ENCODE results near the gene CD151. TPM values are rescaled to one million over a fixed set of nuclear protein-coding genes. Genes with fewer than 3 reads are reported as not detected.

CD151 gene
- total RNA-seq, 2 experiments from 2014 or later = 0.28 to 0.84 TPM

DNA sequence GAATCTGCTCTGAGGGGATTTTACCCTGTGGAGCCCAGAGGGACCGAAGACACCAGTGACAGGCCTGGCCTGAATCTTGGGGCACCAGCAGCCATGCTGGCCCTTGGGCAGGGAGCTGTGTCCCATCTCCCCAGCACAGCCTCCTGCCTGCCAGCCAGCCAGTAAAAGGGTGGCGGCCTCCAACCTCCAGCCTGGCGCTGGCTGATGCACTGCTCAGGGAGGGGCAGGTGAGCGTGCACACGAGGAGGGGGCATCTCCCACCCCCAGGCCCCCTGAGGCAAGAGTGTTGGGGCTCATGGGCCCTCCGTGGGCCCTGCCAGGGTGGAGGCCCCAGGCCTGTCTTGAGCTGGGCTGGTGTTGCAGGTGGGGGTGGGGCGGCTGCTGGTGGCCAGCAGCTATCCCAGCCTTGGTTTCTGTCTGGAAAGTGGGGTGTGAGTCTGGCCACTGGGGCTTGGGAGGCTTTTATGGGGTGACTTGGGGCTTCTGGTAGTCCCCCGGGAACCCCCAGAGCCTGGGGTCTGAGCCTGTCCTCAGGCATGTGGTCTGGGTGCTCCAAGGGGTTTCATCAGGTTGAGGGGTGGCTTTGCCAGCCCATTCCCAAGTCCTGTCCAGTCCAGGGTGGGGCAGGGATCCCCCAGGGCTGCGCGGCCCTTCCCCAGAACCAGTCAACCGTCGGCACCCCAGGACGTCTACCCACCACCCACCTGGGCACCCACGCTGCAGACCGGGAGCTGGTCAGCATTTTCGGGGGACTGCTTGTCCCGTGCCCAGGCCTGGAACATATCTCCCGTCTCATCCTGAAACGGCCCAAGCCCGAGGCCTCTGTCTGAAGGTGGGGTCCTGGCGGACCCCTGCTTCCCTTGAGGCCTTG, 27.7 kb downstream of the CD151 start:
- BruUV-seq (replicated peaks) = no TSS peak
- no peak overlapping the region for H3K27ac ChIP-seq (ENCODE audit: low read depth, low read length, poor library complexity, severe bottlenecking)
- H3K4me3 ChIP-seq (ENCODE audit: low read depth, low read length, poor library complexity, severe bottlenecking) = no peak overlapping the region
- H3K4me2 ChIP-seq (ENCODE audit: low read length) = no peak overlapping the region
- intact Hi-C loops (cut with micrococcal nuclease; ENCODE audit: unreplicated experiment) = no loop called here
- no peaks in the 10 kb centered on the region for H3K9me2 ChIP-seq (ENCODE audit: insufficient read depth, low read length)
- CTCF ChIA-PET (ENCODE audit: unreplicated experiment) = no interaction called here
- no peaks in the 10 kb centered on the region for H4K20me1 ChIP-seq (ENCODE audit: insufficient read depth, low read length)
- TF ChIP-seq, protein P1, sequence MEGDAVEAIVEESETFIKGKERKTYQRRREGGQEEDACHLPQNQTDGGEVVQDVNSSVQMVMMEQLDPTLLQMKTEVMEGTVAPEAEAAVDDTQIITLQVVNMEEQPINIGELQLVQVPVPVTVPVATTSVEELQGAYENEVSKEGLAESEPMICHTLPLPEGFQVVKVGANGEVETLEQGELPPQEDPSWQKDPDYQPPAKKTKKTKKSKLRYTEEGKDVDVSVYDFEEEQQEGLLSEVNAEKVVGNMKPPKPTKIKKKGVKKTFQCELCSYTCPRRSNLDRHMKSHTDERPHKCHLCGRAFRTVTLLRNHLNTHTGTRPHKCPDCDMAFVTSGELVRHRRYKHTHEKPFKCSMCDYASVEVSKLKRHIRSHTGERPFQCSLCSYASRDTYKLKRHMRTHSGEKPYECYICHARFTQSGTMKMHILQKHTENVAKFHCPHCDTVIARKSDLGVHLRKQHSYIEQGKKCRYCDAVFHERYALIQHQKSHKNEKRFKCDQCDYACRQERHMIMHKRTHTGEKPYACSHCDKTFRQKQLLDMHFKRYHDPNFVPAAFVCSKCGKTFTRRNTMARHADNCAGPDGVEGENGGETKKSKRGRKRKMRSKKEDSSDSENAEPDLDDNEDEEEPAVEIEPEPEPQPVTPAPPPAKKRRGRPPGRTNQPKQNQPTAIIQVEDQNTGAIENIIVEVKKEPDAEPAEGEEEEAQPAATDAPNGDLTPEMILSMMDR (conservative IDR thresholded peaks at IDR 0.05; ENCODE audit: low read length) = no peak
- TF ChIP-seq EZH2phosphoT487 (IDR thresholded peaks at IDR 0.05; ENCODE audit: borderline replicate concordance, low read depth, low read length) = no peak
- no peak overlapping the region for H2AFZ ChIP-seq (ENCODE audit: low read length)
- POLR2A ChIA-PET = no interaction called here
- no peaks in the 10 kb centered on the region for H3K36me3 ChIP-seq (ENCODE audit: insufficient read depth, low read length)
- H3K9me3 ChIP-seq (ENCODE audit: low read length) = no peaks in the 10 kb centered on the region
- no peaks in the 10 kb centered on the region for H3K79me2 ChIP-seq (ENCODE audit: insufficient read depth, low read depth, low read length)
- H3K4me1 ChIP-seq (ENCODE audit: insufficient read depth, low read length, poor library complexity, severe bottlenecking) = peaks cover 5% of the 10 kb centered on the region
- no peak for DNase-seq (ENCODE audit: low spot score)

DNA sequence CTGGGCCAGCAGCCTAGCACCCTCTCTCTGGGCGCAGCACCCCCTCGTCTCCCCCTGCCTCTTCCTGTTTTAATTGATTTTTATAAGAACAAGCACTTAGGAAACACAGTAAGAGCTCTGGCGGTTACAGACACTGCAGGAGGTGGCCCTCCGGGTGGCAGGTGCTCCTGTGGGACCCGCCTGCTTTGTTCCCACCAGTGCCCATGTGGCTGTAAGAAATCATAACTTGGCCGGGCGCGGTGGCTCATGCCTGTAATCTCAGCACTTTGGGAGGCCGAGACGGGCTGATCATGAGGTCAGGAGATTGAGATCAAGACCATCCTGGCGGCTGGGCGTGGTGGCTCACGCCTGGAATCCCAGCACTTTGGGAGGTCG, 28.3 kb downstream of the CD151 start:
- H3K27ac ChIP-seq (ENCODE audit: low read depth, low read length, poor library complexity, severe bottlenecking) = no peak overlapping the region
- no peak for TF ChIP-seq EZH2phosphoT487 (IDR thresholded peaks at IDR 0.05; ENCODE audit: borderline replicate concordance, low read depth, low read length)
- TF ChIP-seq, protein P1 (conservative IDR thresholded peaks at IDR 0.05; ENCODE audit: low read length) = no peak
- BruUV-seq (replicated peaks) = no TSS peak
- DNase-seq (ENCODE audit: low spot score) = no peak
- H3K4me3 ChIP-seq (ENCODE audit: low read depth, low read length, poor library complexity, severe bottlenecking) = no peak overlapping the region
- H3K36me3 ChIP-seq (ENCODE audit: insufficient read depth, low read length) = no peaks in the 10 kb centered on the region
- peaks cover 5% of the 10 kb centered on the region for H3K4me1 ChIP-seq (ENCODE audit: insufficient read depth, low read length, poor library complexity, severe bottlenecking)
- H3K9me3 ChIP-seq (ENCODE audit: low read length) = no peaks in the 10 kb centered on the region
- no peaks in the 10 kb centered on the region for H4K20me1 ChIP-seq (ENCODE audit: insufficient read depth, low read length)
- H3K9me2 ChIP-seq (ENCODE audit: insufficient read depth, low read length) = no peaks in the 10 kb centered on the region
- no peak overlapping the region for H3K4me2 ChIP-seq (ENCODE audit: low read length)
- ChIA-PET POLR2A (no interaction called here), CTCF (ENCODE audit: unreplicated experiment) (no interaction called here)
- intact Hi-C loops (cut with micrococcal nuclease; ENCODE audit: unreplicated experiment) = no loop called here
- no peak overlapping the region for H2AFZ ChIP-seq (ENCODE audit: low read length)
- no peaks in the 10 kb centered on the region for H3K79me2 ChIP-seq (ENCODE audit: insufficient read depth, low read depth, low read length)

DNA sequence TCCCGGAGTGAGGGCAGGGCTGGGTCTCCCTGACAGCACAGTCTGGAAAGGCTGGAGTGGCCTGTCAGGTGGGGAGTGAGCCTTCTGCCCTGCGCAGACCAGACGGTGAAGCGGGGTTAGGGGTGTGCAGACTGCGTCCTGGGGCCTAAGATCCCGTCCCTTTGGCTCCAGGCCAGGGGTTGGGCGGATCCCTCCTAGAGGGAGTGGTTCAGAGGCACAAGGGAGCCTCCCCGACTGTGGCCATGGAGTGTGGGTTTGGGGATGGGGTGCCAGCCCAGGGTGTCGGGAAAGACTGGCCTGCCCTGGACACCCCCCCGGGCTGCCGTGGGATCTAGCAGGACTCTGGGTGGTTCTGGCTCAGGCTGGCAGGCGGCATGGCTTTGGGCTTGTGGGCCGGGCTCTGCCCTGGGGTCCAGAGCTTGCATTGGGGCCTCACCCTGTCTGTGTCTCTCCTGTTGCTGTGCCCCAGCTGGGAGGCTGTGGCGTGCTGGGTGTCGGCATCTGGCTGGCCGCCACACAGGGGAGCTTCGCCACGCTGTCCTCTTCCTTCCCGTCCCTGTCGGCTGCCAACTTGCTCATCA, 29.4 kb downstream of the CD151 start:
- H3K79me2 ChIP-seq (ENCODE audit: insufficient read depth, low read depth, low read length) = no peaks in the 10 kb centered on the region
- DNase-seq (ENCODE audit: low spot score) = no peak
- no peaks in the 10 kb centered on the region for H3K9me3 ChIP-seq (ENCODE audit: low read length)
- H2AFZ ChIP-seq (ENCODE audit: low read length) = no peak overlapping the region
- no peak overlapping the region for H3K27ac ChIP-seq (ENCODE audit: low read depth, low read length, poor library complexity, severe bottlenecking)
- no peaks in the 10 kb centered on the region for H4K20me1 ChIP-seq (ENCODE audit: insufficient read depth, low read length)
- no peaks in the 10 kb centered on the region for H3K4me1 ChIP-seq (ENCODE audit: insufficient read depth, low read length, poor library complexity, severe bottlenecking)
- no TSS peak for BruUV-seq (replicated peaks)
- ChIA-PET POLR2A (no interaction called here), CTCF (ENCODE audit: unreplicated experiment) (no interaction called here)
- no peaks in the 10 kb centered on the region for H3K9me2 ChIP-seq (ENCODE audit: insufficient read depth, low read length)
- TF ChIP-seq, protein P1 (conservative IDR thresholded peaks at IDR 0.05; ENCODE audit: low read length) = no peak
- TF ChIP-seq EZH2phosphoT487 (IDR thresholded peaks at IDR 0.05; ENCODE audit: borderline replicate concordance, low read depth, low read length) = no peak
- intact Hi-C loops (cut with micrococcal nuclease; ENCODE audit: unreplicated experiment) = no loop called here
- H3K4me3 ChIP-seq (ENCODE audit: low read depth, low read length, poor library complexity, severe bottlenecking) = no peak overlapping the region
- no peaks in the 10 kb centered on the region for H3K36me3 ChIP-seq (ENCODE audit: insufficient read depth, low read length)
- no peak overlapping the region for H3K4me2 ChIP-seq (ENCODE audit: low read length)
